H9 (cell line): ENCODE measurements around the gene CFAP69. TPM values are rescaled to one million over a fixed set of nuclear protein-coding genes. Genes with fewer than 3 reads are reported as not detected.

Experiments
- DNase-seq: peaks from one replicate; pipeline ENCODE4 v3.0.0-alpha.2; 2017
- H2AFZ ChIP-seq: one replicate; pipeline ENCODE4 v1.6.1; 2013; ENCODE audit warnings: mild to moderate bottlenecking, low read length, control low read depth, moderate library complexity
- H2AK5ac ChIP-seq: 2 replicates; pipeline ENCODE4 v1.6.1; 2013; ENCODE audit warnings: low read length, control low read depth, mixed read lengths; ENCODE audit not compliant: insufficient read length
- H2BK120ac ChIP-seq: one replicate; pipeline ENCODE4 v1.6.1; 2013; ENCODE audit warnings: low read depth, mild to moderate bottlenecking, low read length, control low read depth, inconsistent platforms; ENCODE audit not compliant: poor library complexity, severe bottlenecking
- H2BK12ac ChIP-seq: 2 replicates; pipeline ENCODE4 v1.6.1; 2013; ENCODE audit warnings: low read length, control low read depth, mixed read lengths, low read depth; ENCODE audit not compliant: insufficient read length
- H2BK15ac ChIP-seq: 2 replicates; pipeline ENCODE4 v1.6.1; 2013; ENCODE audit warnings: low read depth, low read length, control low read depth
- H2BK20ac ChIP-seq: one replicate; pipeline ENCODE4 v1.6.1; 2013; ENCODE audit warnings: low read depth, mild to moderate bottlenecking, low read length, control low read depth, inconsistent platforms; ENCODE audit not compliant: poor library complexity, severe bottlenecking
- H2BK5ac ChIP-seq: 2 replicates; pipeline ENCODE4 v1.6.1; 2013; ENCODE audit warnings: low read length, control low read depth, mixed read lengths; ENCODE audit not compliant: insufficient read length
- H3K14ac ChIP-seq: 2 replicates; pipeline ENCODE4 v1.6.1; 2013; ENCODE audit warnings: low read length, control low read depth; ENCODE audit not compliant: insufficient read depth
- H3K18ac ChIP-seq: 2 replicates; pipeline ENCODE4 v1.6.1; 2013; ENCODE audit warnings: low read depth, mild to moderate bottlenecking, mixed read lengths, low read length, control low read depth; ENCODE audit not compliant: insufficient read length
- H3K23ac ChIP-seq: 2 replicates; pipeline ENCODE4 v1.6.1; 2013; ENCODE audit warnings: low read length, control low read depth, mixed read lengths, low read depth; ENCODE audit not compliant: insufficient read length
- H3K23me2 ChIP-seq: 2 replicates; pipeline ENCODE4 v1.6.1; 2013; ENCODE audit warnings: low read depth, mild to moderate bottlenecking, mixed read lengths, low read length, control low read depth; ENCODE audit not compliant: insufficient read length, poor library complexity, severe bottlenecking
- H3K27ac ChIP-seq: 2 replicates; pipeline ENCODE4 v1.5.1; 2013; ENCODE audit warnings: low read length, control low read depth, mixed read lengths, low read depth; ENCODE audit not compliant: insufficient read length
- H3K27me3 ChIP-seq: 2 replicates; pipeline ENCODE4 v1.6.1; 2013; ENCODE audit warnings: low read length, control low read depth, inconsistent platforms; ENCODE audit not compliant: insufficient read depth
- H3K4ac ChIP-seq: 2 replicates; pipeline ENCODE4 v1.6.1; 2013; ENCODE audit warnings: low read depth, mild to moderate bottlenecking, control low read depth, inconsistent platforms, low read length, moderate library complexity
- H3K4me1 ChIP-seq: 2 replicates; pipeline ENCODE4 v1.6.1; 2013; ENCODE audit warnings: low read length, control low read depth, inconsistent platforms; ENCODE audit not compliant: insufficient read depth
- H3K4me2 ChIP-seq: 2 replicates; pipeline ENCODE4 v1.6.1; 2013; ENCODE audit warnings: low read length, control low read depth, mixed read lengths; ENCODE audit not compliant: insufficient read length, insufficient read depth
- H3K56ac ChIP-seq: 2 replicates; pipeline ENCODE4 v1.6.1; 2013; ENCODE audit warnings: low read depth, mild to moderate bottlenecking, mixed read lengths, low read length, control low read depth; ENCODE audit not compliant: insufficient read length
- H3K79me1 ChIP-seq: 2 replicates; pipeline ENCODE4 v1.6.1; 2013; ENCODE audit warnings: low read depth, mild to moderate bottlenecking, moderate library complexity, low read length, control low read depth, inconsistent platforms; ENCODE audit not compliant: insufficient read depth, poor library complexity, severe bottlenecking
- H3K79me2 ChIP-seq: 2 replicates; pipeline ENCODE4 v1.6.1; 2013; ENCODE audit warnings: low read length, control low read depth, inconsistent platforms; ENCODE audit not compliant: insufficient read depth
- H3K9ac ChIP-seq: 2 replicates; pipeline ENCODE4 v1.6.1; 2013; ENCODE audit warnings: low read length, control low read depth, mixed read lengths; ENCODE audit not compliant: insufficient read length; ENCODE audit errors: extremely low read depth
- H3K9me3 ChIP-seq: one replicate; pipeline ENCODE4 v1.6.1; 2013; ENCODE audit warnings: low read depth, low read length, inconsistent platforms; ENCODE audit not compliant: control insufficient read depth
- H3T11ph ChIP-seq: one replicate; pipeline ENCODE4 v1.6.1; 2013; ENCODE audit warnings: mild to moderate bottlenecking, low read length, control low read depth, inconsistent platforms
- H4K20me1 ChIP-seq: one replicate; pipeline ENCODE4 v1.6.1; 2013; ENCODE audit not compliant: control insufficient read depth, insufficient read length, insufficient read depth
- H4K5ac ChIP-seq: 2 replicates; pipeline ENCODE4 v1.6.1; 2013; ENCODE audit warnings: low read depth, mild to moderate bottlenecking, mixed read lengths, low read length, control low read depth; ENCODE audit not compliant: insufficient read length
- H4K8ac ChIP-seq: replicated peaks from 2 replicates; pipeline ENCODE4 v1.6.1; 2013; ENCODE audit warnings: low read length, control low read depth, mixed read lengths, low read depth; ENCODE audit not compliant: insufficient read length
- H4K91ac ChIP-seq: 2 replicates; pipeline ENCODE4 v1.6.1; 2013; ENCODE audit warnings: low read depth, mild to moderate bottlenecking, moderate library complexity, mixed read lengths, low read length, control low read depth; ENCODE audit not compliant: insufficient read length
- H3K27ac Mint-ChIP-seq, 3 experiments: 2 replicates in 2 of 3; 3 replicates in 1 of 3; pipeline ENCODE4 v1.8.0; 2020 to 2021; ENCODE audit warnings: mixed read lengths in 3 of 3, mild to moderate bottlenecking in 1 of 3, moderate library complexity in 1 of 3
- H3K27me3 Mint-ChIP-seq: 2 replicates; pipeline ENCODE4 v1.8.0; 2021; ENCODE audit warnings: low read depth, mild to moderate bottlenecking, moderate library complexity, mixed read lengths
- H3K36me3 Mint-ChIP-seq, 3 experiments: 2 replicates in 2 of 3; 3 replicates in 1 of 3; pipeline ENCODE4 v1.8.0; 2020 to 2021; ENCODE audit warnings: low read depth in 3 of 3, mixed read lengths in 3 of 3; ENCODE audit not compliant: insufficient read depth in 1 of 3
- H3K4me1 Mint-ChIP-seq, 2 experiments: 2 replicates each; pipeline ENCODE4 v1.8.0; 2020; ENCODE audit warnings: mixed read lengths in 2 of 2
- H3K4me3 Mint-ChIP-seq, 2 experiments: 2 replicates in 1 of 2; 3 replicates in 1 of 2; pipeline ENCODE4 v1.8.0; 2020 to 2021; ENCODE audit warnings: mild to moderate bottlenecking in 2 of 2, mixed read lengths in 2 of 2, moderate library complexity in 1 of 2
- H3K9me3 Mint-ChIP-seq, 2 experiments: 2 replicates in 1 of 2; 3 replicates in 1 of 2; pipeline ENCODE4 v1.8.0; 2020; ENCODE audit warnings: mild to moderate bottlenecking in 2 of 2, mixed read lengths in 2 of 2, moderate library complexity in 1 of 2
- WGBS: extraction: QIAGEN DNeasy Blood & Tissue Kit; methylation state at CpG from one replicate; pipeline ENCODE4 v1.1.7; 2013; ENCODE audit warnings: missing lambda C conversion rate, low lambda C conversion rate, mixed read lengths; ENCODE audit not compliant: insufficient read length; ENCODE audit errors: extremely low coverage; 5-methylcytosine and 5-hydroxymethylcytosine counted together
- total RNA-seq: library from RNA; stranded (reverse); gene quantifications from 2 replicates; pipeline ENCODE4 v1.2.1, GENCODE V29; 2021
- TF ChIP-seq, protein P1 (sequence below): fragments of 200-600 bp; sonication (generic); conservative IDR thresholded peaks from 3 replicates; pipeline ENCODE4 v1.8.0; 2021; ENCODE audit warnings: antibody characterized with exemption, mild to moderate bottlenecking

CFAP69 gene
- total RNA-seq, 1 experiment from 2014 or later = 2.9 TPM

DNA sequence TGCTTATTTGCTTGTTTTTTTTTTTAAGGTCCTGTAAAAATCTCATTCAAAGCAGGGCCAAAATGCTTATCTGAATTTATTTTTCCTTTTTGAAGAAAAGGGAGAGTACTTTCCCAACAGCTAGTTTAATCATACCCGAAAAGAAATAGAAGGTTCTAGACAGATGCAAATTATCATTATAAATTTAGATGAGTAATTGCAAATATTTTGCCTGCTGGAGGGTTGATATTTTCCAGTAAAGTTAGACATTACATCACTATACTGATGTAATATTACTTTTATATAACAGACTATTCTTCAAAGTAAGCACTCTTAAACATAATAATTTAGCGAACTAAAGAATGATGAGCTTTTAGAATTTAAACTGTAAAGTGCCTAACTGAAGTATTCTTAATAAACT is 14.1 kb upstream of the CFAP69 start:
- Histone ChIP-seq H4K5ac (no peak overlapping the region), H3T11ph (no peak overlapping the region), H3K23ac (no peak overlapping the region), H3K18ac (no peak overlapping the region), H3K79me2 (no peaks in the 10 kb centered on the region), H2AK5ac (no peak overlapping the region), H3K9me3 (no peaks in the 10 kb centered on the region), H4K8ac (no peak overlapping the region), H4K91ac (no peak overlapping the region), H3K23me2 (no peaks in the 10 kb centered on the region), H3K4ac (no peak overlapping the region), H4K20me1 (no peaks in the 10 kb centered on the region), H2BK12ac (no peak overlapping the region), H2BK120ac (no peak overlapping the region), H2BK20ac (no peak overlapping the region), H2BK5ac (no peak overlapping the region), H3K14ac (no peak overlapping the region), H2AFZ (no peak overlapping the region), H3K27me3 (no peaks in the 10 kb centered on the region), H3K79me1 (no peaks in the 10 kb centered on the region), H3K4me1 (no peaks in the 10 kb centered on the region), H3K56ac (no peak overlapping the region), H3K9ac (no peak overlapping the region), H3K27ac (no peak overlapping the region), H3K4me2 (no peak overlapping the region), H2BK15ac (no peak overlapping the region)
- H3K9me3 Mint-ChIP-seq = no peaks in the 10 kb centered on the region
- H3K4me3 Mint-ChIP-seq = no peak overlapping the region
- TF ChIP-seq, protein P1, sequence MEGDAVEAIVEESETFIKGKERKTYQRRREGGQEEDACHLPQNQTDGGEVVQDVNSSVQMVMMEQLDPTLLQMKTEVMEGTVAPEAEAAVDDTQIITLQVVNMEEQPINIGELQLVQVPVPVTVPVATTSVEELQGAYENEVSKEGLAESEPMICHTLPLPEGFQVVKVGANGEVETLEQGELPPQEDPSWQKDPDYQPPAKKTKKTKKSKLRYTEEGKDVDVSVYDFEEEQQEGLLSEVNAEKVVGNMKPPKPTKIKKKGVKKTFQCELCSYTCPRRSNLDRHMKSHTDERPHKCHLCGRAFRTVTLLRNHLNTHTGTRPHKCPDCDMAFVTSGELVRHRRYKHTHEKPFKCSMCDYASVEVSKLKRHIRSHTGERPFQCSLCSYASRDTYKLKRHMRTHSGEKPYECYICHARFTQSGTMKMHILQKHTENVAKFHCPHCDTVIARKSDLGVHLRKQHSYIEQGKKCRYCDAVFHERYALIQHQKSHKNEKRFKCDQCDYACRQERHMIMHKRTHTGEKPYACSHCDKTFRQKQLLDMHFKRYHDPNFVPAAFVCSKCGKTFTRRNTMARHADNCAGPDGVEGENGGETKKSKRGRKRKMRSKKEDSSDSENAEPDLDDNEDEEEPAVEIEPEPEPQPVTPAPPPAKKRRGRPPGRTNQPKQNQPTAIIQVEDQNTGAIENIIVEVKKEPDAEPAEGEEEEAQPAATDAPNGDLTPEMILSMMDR = no peak
- peaks cover 2 to 4% (median 4%) of the 10 kb centered on the region in 3 experiments; a peak in 5 of 7 replicates for H3K36me3 Mint-ChIP-seq
- H3K4me1 Mint-ChIP-seq = peaks cover 8% of the 10 kb centered on the region in 2 experiments
- no peak overlapping the region; a peak in 1 of 7 replicates for H3K27ac Mint-ChIP-seq
- DNase-seq = no peak
- no CpG with 5 or more reads among the region's 2 CpGs for WGBS
- no peaks in the 10 kb centered on the region for H3K27me3 Mint-ChIP-seq
